DMS153 treated with DMSO at 0.1 percent for 48 hours (cell line): ENCODE data around the gene PEX14.
A peak's percentile ranks its signal among the peaks of the same experiment; 100 is the strongest.

ENCODE experiments used
- DNase-seq: peaks from one replicate; lab custom pipeline; 2025; ENCODE audit not compliant: unreplicated experiment; lab: John Stamatoyannopoulos, UW

Gene PEX14

GRCh38 chr1:10540277-10541005, 65.7 kb downstream of the PEX14 start:
- no peak for DNase-seq

DNA sequence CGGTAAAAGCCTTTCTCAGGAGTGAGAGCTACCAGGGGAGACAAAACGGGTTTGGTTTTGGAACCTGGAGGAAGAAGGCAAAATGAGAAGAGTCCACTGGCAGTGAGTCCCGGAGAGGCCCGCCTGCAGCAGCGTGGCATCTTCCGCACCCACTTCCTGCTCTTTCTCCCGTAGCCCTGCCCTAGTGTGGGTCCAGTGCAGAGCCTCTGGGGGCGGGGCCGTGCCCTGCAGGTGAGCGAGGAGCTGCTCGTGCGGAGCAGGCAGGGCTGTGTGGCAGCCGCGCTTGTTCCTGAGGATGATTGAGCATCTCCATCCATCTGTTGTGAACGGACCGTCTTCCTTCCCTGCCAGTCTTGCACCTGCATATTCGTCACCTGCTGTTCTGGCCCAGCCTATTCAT, 66.5 kb downstream of the PEX14 start:
- DNase-seq = peak; percentile 90

GRCh38 chr1:10544239-10544638, 69.5 kb downstream of the PEX14 start:
- DNase-seq = no peak

DNA sequence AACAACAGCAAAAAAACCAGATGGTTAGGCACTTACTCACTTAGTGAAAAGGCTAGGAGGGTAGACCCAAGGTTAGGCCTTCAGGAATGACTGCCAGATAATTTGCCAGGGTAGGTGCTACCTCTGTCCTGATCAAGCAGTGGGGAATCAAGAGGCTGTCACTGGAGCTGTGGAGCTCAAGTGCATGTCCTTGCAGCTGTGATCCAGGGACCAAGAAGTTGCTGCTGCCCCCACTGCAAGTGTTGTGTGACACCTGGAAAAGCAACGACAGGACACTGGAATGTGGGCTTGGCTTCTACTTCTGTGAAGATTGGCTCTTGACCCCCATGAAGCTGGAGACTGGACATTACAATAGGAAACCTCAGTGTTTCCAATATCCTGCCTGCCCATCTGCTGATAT, 72.1 kb downstream of the PEX14 start:
- no peak for DNase-seq

DNA sequence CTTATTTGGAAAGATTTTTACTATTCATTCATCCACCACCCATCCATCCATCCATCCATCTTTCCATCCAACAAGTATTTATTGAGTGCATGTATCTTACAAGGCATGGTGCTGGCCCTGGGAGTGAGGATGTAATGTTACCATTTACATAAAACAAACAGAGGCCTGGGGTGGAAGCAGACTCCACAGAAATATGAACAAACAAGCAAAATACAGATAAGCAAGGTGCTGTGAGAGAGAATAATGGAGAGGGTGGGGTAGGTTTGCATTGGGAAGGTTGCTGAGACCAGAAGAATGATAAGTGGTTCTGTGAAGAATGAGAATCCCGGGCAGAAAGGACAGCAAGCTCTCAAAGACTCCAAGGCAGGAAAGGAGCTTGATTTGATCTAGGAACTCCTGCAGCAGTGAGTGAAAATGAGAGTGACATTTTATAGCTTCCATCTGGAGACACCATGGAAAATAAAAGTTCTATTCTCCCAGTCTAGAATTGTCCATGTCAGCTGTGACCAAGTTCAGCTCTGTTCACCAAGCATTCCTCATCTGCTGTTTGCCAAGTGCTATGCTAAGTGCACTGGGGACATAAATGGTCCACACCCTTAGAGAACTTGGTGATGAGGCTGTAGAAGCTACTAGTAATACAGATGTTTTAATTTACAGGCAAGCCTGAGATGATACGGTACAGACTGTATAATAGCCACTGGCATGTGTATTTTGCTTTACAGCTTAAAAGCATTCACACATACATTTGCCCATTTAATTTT, 75.3 kb downstream of the PEX14 start:
- peak; percentile 63 for DNase-seq

DNA sequence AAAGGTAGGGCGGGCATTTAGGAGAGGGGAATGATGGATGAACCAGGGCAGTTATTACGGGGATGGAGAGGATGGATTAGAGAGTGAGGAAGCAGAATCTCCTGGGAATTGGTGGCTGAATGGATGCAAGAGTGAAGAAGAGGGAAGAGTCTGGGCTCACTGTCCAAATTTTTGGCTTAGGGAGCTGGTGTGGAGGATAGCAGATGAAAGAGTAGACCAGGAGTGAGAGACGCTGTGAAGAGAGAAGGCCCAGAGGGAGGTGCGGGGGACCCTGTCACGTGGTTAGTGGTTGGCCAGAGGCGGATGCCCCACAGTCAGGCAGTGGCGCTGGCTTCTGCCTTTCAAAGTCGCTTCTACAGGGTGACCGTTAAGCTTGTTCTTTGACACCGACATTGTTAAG, 78.4 kb downstream of the PEX14 start:
- no peak for DNase-seq

- DNase-seq = no peak
Measured at GRCh38 chr1:10555635-10556429, 81.1 kb downstream of the PEX14 start.

DNA sequence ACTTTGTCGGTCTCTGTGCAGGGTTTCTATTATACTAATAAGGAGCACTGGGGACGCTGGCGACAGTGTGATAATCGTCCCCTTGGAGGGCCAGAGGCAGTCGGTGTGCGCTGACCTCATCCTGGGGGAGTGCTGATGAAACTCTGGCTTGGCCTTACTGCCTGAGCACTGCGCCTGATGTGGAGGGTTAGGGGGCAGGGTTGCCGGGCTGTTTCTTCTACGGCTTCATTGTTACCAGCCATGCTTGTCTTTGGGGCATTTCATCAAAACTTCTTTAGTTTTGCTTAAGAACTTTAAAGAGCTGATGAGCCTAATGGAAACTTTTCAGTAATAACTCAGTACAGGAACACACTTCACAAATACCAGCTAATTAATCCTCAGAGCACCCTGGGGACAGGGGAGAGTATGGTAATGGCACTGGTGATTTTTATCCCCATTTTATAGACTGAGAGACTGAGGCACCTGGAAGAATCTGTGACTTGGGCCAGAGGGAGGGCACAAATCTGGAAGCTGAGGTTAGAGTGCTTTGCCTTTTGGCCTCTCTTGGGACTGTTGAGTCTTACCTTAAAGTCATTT, 81.8 kb downstream of the PEX14 start:
- DNase-seq = no peak

- no peak for DNase-seq
Measured at GRCh38 chr1:10557714-10558113, 83.0 kb downstream of the PEX14 start.

DNA sequence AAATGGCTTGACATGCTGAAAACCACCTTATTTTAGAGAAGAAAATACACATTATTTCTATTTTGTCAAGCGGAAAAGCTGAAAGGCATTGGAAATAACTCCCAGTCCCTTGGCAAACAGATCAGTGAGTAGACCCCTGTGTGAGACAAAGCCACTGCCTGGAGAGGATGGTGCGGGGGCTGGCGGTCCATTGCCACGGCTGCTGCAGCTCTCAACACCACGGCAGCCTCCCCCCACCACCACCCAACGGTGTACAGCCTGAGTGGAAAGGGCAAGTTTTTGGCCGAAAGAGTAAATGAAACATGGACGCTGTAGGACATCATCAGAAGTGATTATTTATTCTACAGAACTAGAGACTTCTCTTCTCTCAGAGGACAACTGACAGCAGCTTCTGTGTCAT, 84.6 kb downstream of the PEX14 start:
- DNase-seq = no peak

DNA sequence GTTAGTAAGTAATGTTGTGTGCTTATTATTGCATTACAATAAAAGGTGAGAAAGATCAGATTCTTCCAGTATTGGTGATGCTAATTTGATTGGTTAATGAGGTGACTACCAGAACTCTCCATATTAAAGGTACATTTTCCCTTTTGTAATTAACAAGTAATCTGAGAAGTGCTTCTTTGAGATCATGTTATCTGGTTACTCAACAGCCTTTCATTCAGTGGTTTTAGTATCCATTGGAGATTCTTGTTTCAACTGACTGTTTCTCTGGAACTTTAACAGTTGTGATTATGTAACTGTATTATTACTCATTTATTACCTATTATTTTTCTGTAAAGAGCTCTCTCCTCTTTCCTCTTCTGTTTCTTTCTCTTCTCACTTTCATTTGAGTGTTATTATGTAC, 86.7 kb downstream of the PEX14 start:
- no peak for DNase-seq

DNA sequence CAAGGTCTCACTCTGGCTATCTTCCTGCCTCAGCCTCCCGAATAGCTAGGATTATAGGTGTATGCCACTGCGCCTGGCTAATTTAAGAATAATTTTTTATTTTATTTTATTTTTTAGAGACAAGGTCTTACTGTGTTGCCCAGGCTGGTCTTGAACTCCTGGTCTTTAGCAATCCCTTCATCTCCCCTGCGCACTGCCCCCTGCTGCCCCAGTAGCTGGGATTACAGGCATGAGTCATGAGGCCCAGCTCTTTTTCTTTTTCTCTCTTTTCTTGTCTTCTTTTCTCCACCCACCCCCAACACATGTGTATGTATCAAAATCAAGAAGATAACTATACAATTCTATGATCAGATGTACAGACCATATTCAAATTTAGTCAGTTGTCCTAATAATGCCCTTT, 87.2 kb downstream of the PEX14 start:
- no peak for DNase-seq

DNA sequence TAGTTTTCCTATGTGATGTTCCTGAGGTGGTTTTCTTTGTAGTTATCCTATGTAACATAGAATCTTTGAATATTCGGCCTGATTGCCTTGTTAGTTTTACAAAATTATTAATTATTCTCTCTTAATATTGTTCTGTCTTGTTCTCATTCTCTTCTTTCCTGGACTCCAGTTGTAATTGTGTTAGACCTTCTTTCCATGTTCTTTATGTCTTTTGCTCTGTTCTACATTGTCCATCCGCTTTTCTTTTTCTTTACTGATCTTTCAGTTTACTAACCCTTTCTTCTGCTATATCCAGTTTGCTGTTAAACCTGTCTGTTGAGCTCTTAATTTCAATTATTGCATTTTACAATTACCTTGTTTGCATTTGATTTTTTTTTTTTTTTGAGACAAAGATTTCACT, 89.3 kb downstream of the PEX14 start:
- no peak for DNase-seq

GRCh38 chr1:10569531-10569930, 94.8 kb downstream of the PEX14 start:
- no peak for DNase-seq

DNA sequence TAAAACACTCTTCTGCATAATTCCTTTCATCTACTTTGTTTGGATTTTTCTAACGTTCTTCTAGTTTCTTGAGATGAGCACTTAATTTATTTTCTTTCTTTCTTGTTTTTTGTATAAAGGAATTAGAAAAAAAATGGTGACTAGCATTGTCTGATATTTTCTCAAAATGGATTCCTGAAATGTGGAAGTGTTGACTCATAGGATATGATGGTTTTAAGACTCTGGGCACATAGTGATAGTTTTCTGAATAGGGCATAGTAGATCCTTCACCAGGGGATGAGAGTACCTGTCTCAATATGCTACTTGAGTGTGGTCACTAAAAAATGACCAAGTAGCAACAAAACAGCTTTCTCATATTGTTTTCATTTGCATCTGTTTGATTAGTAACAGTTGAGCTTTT, 100.9 kb downstream of the PEX14 start:
- no peak for DNase-seq

GRCh38 chr1:10578070-10578469, 103.3 kb downstream of the PEX14 start:
- DNase-seq = no peak

DNA sequence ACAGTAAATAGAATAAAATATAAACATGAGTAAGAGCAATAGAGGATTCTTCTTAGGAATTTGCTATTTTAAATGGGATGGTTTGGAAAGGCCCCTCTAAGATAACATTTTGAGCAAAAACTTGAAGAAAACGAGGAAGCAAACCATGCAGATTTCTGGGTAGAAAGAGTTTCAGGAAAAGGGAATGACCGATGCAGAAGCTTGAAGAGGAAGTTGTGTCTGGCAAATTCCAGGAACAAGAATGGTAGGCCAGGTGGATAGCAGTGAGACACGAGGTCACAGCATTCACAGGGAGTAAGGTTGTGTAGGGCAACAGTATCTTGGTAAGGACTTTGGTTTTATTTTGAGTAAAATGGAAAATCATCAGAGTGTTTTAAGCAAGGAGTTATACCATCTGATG, 108.9 kb downstream of the PEX14 start:
- DNase-seq = no peak

DNA sequence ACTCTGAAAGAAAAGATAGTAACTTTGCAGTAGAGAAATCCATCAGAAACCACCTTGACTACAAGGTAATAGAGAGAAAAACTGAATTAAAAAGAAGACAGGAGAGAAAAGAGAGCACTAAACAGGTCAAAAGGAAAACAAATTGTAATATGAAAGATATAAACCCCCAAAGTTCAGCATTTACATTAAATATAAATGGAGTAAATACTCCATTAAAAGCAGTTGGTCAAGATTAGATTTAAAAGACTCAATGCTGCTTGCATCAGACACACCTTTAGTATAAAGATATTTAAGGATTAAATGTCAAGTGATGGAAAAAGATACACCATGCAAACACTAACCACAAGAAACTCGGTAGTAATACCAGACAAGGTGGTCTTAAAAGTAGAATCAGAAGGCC, 110.5 kb downstream of the PEX14 start:
- no peak for DNase-seq

DNA sequence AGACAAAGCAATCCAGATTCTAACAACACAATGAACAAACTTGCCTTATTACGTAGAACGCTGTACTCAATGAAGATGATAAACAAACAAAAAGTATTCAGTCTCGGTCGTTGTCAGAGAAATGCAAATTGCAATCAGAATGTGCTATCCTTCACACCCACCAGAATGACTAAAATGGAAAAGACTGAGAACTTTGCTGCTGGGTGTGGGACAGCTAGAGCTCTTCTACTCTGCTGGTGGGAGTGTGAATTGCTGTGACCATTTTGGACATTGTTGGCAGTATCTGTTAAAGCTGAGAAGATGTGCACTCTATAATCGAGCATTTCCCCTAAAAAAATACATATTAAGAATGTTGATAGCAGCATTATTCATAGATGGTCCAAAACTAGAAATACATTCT, 111.4 kb downstream of the PEX14 start:
- no peak for DNase-seq

- no peak for DNase-seq
Measured at GRCh38 chr1:10588640-10589039, 113.9 kb downstream of the PEX14 start.

- DNase-seq = no peak
Measured at GRCh38 chr1:10589074-10589473, 114.3 kb downstream of the PEX14 start.

DNA sequence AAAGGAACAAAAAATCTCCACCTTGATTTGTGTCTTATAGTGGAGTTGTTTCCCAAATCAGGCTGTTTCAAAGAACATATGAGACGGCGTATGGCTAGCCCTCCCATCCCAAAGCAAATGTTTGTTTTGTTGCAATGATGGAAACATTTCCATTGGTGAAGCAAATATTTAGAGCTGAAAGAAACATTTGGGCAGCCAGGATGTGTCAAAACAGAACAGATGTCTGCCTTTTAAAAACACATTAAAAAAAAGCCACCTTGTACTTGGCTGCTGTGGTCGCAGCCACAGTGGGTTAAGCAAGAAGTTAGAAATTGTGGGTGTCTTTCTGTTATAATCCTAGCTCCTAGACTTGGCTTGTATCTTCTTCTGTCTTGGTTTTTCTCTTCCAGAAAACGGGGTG, 116.3 kb downstream of the PEX14 start:
- DNase-seq = no peak
